Ishikawa (cell line): ENCODE data around the gene FLNC.

Experiments used
- CEBPB ChIP-seq: IDR thresholded peaks from 2 replicates; pipeline ENCODE4 v1.6.1; 2012
- CREB1 ChIP-seq: IDR thresholded peaks from 2 replicates; pipeline ENCODE4 v1.6.1; 2012; ENCODE audit warnings: low read depth
- EGR1 ChIP-seq: IDR thresholded peaks from 2 replicates; pipeline ENCODE4 v1.6.1; 2012
- EP300 ChIP-seq: IDR thresholded peaks from 2 replicates; pipeline ENCODE4 v1.6.1; 2012; ENCODE audit warnings: borderline replicate concordance
- FOXM1 ChIP-seq: IDR thresholded peaks from 2 replicates; pipeline ENCODE4 v1.6.1; 2012; ENCODE audit warnings: low read depth, borderline replicate concordance
- MAX ChIP-seq: IDR thresholded peaks from 2 replicates; pipeline ENCODE4 v1.6.1; 2012
- NFIC ChIP-seq: IDR thresholded peaks from 2 replicates; pipeline ENCODE4 v1.6.1; 2012
- RAD21 ChIP-seq: IDR thresholded peaks from 2 replicates; pipeline ENCODE4 v1.6.1; 2012; ENCODE audit warnings: low read depth
- REST ChIP-seq: IDR thresholded peaks from 2 replicates; pipeline ENCODE4 v1.6.1; 2012; ENCODE audit warnings: low read depth, mild to moderate bottlenecking
- TAF1 ChIP-seq: IDR thresholded peaks from 2 replicates; pipeline ENCODE4 v1.6.1; 2012; ENCODE audit warnings: low read depth, mild to moderate bottlenecking
- TCF12 ChIP-seq: IDR thresholded peaks from 2 replicates; pipeline ENCODE4 v1.6.1; 2012; ENCODE audit warnings: low read depth
- TEAD4 ChIP-seq: IDR thresholded peaks from 2 replicates; pipeline ENCODE4 v1.6.1; 2012
- USF1 ChIP-seq: IDR thresholded peaks from 2 replicates; pipeline ENCODE4 v1.6.1; 2012
- YY1 ChIP-seq: IDR thresholded peaks from 2 replicates; pipeline ENCODE4 v1.6.1; 2012; ENCODE audit warnings: low read depth
- ZBTB7A ChIP-seq: IDR thresholded peaks from 2 replicates; pipeline ENCODE4 v1.6.1; 2012; ENCODE audit warnings: low read depth

The FLNC gene

GRCh38 chr7:128811631-128812430 lies 18.4 kb upstream of the FLNC start:
- TF ChIP-seq FOXM1 (no peak), REST (no peak), ZBTB7A (no peak), TEAD4 (no peak)

GRCh38 chr7:128812514-128813168 lies 17.6 kb upstream of the FLNC start:
- TF ChIP-seq MAX, result no peak
- peak; percentile 46; the same call in 1 of the 2 replicates for TF ChIP-seq CEBPB
- TF ChIP-seq EGR1, result no peak
- TF ChIP-seq ZBTB7A, result no peak

- no peak for TF ChIP-seq TCF12
- TF ChIP-seq NFIC, result no peak
- no peak for TF ChIP-seq YY1
- no peak for TF ChIP-seq CEBPB
- TF ChIP-seq REST, result no peak
- no peak for TF ChIP-seq CREB1
- no peak for TF ChIP-seq USF1
- no peak for TF ChIP-seq FOXM1
- no peak for TF ChIP-seq MAX
- no peak for TF ChIP-seq ZBTB7A
- TF ChIP-seq RAD21, result no peak
- no peak for TF ChIP-seq EP300
- no peak for TF ChIP-seq TAF1
- TF ChIP-seq TEAD4, result no peak
- no peak for TF ChIP-seq EGR1
Measured at GRCh38 chr7:128814499-128814898, 15.7 kb upstream of the FLNC start.

- TF ChIP-seq CEBPB, result no peak
- TF ChIP-seq USF1, result no peak
- no peak for TF ChIP-seq CREB1
- TF ChIP-seq REST, result no peak
Measured at GRCh38 chr7:128815289-128815942, 14.8 kb upstream of the FLNC start.

- TF ChIP-seq RAD21, result no peak
- no peak for TF ChIP-seq USF1
Measured at GRCh38 chr7:128818694-128819093, 11.5 kb upstream of the FLNC start.
